GM21381 (cell line): ENCODE results near the gene ASIC1.
A peak's percentile ranks its signal among the peaks of the same experiment; 100 is the strongest.
"Not testable (repeated sequence)": the region's sequence is repeated elsewhere in the genome, so short reads cannot be mapped to it uniquely, and the experiment has no call there.

Experiments
- ATAC-seq: cut with Tn5 transposase; IDR thresholded peaks from one replicate; pipeline ENCODE4 v1.9.1; 2021; ENCODE audit warnings: mild to moderate bottlenecking, moderate library complexity; ENCODE audit not compliant: unreplicated experiment

ASIC1 gene

GRCh38 chr12:50082644-50083043 lies 25.2 kb downstream of the ASIC1 start:
- no peak for ATAC-seq

DNA sequence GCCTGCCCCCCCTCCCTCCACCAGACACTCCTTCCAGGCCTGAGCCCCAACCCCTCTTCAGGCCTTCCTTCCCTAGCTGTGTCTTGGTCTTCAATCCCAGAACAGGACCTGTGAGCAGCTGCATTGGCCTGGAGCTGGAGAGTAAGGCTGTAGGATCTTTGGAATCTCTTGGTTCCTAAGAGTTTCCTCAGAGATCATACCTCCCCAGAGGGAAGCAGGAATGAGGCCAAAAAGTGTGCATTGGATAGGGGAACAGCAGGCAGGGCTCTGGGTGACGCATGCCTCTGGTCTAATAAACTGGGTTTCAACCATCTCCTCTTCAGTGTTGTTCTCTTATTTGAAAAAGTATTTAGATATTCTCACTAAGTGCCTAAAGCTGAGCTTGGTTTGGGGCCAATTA lies 25.9 kb downstream of the ASIC1 start:
- ATAC-seq = no peak

DNA sequence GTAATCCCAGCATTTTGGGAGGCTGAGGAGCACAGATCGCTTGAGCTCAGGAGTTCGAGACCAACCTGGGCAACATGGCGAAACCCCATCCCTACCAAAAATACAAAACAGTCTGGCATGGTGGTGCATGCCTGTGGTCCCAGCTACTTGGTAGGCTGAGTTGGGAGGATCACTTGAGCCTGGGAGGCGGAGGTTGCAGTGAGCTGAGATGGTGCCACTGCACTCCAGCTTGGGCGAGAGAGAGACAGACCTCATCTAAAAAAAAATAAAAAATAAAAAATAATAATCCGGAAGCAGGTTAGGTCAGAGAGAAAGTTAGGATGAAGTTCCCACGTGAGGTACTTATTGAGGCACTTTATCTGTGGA lies 27.0 kb downstream of the ASIC1 start:
- ATAC-seq = not testable (repeated sequence)

DNA sequence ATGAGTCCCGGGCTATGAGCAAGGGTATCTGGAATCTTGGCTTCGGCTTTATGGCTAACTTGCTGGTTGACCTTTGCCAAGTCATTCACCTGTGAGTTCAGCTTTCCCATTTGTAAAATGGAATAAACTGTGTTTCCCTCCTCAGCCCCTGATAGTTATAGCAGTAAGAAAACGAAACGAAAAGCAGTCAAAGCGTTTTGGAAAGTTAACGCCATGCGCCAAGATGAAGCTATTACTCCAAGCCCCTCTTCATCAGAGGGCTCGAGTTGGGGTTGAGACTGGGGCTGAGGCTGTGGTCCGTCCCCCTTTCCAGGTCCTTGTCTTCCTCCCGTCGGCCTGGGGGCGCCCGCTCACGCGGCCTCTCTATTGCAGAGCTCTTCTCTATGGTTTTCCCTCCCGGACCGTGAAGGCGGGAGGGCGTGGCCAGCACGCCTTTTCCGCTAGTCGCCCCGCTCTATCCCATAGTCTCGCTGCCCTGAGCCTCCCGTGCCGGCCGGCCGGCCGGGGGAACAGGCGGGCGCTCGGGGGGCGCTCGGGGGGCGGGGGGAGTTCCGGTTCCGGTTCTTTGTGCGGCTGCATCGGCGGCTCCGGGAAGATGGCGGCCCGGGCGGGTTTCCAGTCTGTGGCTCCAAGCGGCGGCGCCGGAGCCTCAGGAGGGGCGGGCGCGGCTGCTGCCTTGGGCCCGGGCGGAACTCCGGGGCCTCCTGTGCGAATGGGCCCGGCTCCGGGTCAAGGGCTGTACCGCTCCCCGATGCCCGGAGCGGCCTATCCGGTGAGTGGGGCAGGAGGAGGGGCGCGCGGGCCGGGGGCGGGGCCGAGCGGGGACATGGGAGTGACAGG lies 27.6 kb downstream of the ASIC1 start, which contains the start of gene SMARCD1:
Gene SMARCD1, plus strand, starts transcription at position 568 of the 840 bp plus-strand sequence. Its CDS starts 28 bp downstream, at position 596.
- peak; percentile 88 for ATAC-seq

- ATAC-seq = peak; percentile 4
Observed at GRCh38 chr12:50085615-50086072, 28.2 kb downstream of the ASIC1 start.

DNA sequence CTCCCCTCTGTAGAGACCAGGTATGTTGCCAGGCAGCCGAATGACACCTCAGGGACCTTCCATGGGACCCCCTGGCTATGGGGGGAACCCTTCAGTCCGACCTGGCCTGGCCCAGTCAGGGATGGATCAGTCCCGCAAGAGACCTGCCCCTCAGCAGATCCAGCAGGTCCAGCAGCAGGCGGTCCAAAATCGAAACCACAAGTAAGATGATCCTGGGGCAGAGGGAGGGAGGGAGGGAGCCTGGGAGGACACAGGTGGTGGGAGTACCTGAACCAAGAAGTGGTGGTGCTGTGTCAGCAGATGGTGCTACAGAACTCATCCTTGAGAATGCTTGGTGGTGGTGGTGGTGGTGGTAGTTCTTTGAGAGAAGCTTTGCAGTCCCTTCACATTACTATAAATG lies 28.8 kb downstream of the ASIC1 start:
- no peak for ATAC-seq

- no peak for ATAC-seq
Observed at GRCh38 chr12:50087151-50087550, 29.8 kb downstream of the ASIC1 start.

GRCh38 chr12:50087995-50088394 lies 30.6 kb downstream of the ASIC1 start:
- ATAC-seq = no peak

- ATAC-seq = no peak
Observed at GRCh38 chr12:50088577-50089335, 31.4 kb downstream of the ASIC1 start.

- ATAC-seq = no peak
Observed at GRCh38 chr12:50089730-50090129, 32.3 kb downstream of the ASIC1 start.

DNA sequence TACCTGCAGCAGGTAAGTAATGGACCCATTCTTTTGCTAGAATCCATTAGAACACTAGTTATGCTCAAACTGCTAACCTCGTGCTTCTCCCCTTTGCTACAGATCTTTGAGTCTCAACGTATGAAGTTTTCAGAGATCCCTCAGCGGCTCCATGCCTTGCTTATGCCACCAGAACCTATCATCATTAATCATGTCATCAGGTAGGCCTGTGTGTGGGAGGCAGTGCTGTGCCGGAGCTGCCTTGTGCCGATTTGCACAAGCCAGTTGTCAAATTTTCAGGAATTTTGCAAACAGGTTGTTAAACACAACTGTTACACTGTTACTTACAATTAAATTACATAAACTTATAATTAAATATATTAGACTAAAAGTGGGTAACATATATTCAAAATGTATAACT lies 33.0 kb downstream of the ASIC1 start:
- ATAC-seq = no peak

GRCh38 chr12:50097952-50098351 lies 40.6 kb downstream of the ASIC1 start:
- no peak for ATAC-seq

DNA sequence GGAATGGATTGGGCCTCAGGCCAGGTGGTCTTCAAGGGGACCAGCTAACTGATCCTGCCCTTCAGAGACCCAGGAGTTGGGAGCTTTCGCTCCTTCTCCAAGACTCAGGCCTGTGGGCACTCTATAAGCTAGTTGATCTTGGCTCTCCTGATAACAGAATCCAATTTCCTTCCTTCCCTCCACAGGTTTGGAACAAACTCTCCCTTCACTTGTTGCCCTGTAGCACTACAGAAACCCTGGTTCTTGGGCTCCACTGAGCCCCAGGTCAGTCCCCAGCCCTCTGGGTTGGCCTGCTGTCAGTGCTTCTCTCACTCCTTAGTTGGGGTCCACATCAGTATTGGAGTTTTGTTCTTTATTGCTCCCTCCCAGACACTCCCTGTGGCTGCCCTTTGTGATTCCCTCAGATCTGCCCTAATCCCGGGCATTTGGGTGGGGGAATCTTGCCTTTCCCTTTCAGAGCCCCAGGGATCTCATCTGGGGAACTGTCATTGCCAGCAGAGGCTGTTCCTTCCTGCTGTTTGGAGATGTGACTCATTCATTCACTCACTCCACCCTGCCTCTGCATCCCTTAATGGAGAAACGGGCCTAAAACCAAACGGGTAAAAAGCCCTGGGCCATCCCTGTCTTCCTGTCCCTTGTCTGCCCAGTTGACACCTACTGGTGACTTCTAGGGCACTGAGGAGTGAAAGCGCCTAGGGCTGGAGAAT lies 42.1 kb downstream of the ASIC1 start:
- no peak for ATAC-seq

- no peak for ATAC-seq
Observed at GRCh38 chr12:50100561-50100960, 43.2 kb downstream of the ASIC1 start.

DNA sequence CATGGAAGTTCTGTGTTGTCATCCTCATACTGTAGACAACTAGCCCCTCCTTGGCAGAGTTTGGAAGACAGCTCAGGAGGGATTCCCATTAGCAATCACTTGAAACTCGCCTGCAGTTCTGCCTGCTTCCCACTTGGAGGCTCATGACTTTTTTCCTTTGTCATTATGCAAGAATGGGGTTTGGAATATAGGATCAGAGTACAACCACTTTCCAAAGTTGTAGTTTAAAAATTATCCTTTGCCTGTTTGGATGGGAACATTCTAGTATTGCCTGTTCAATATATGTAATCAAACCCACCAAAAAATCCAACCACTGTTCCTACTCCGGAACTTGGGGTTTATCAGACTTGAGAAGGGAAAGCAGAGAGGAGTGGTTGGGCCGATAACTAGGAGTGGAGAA lies 44.3 kb downstream of the ASIC1 start:
- ATAC-seq = no peak

- ATAC-seq = no peak
Observed at GRCh38 chr12:50102131-50102531, 44.7 kb downstream of the ASIC1 start.

DNA sequence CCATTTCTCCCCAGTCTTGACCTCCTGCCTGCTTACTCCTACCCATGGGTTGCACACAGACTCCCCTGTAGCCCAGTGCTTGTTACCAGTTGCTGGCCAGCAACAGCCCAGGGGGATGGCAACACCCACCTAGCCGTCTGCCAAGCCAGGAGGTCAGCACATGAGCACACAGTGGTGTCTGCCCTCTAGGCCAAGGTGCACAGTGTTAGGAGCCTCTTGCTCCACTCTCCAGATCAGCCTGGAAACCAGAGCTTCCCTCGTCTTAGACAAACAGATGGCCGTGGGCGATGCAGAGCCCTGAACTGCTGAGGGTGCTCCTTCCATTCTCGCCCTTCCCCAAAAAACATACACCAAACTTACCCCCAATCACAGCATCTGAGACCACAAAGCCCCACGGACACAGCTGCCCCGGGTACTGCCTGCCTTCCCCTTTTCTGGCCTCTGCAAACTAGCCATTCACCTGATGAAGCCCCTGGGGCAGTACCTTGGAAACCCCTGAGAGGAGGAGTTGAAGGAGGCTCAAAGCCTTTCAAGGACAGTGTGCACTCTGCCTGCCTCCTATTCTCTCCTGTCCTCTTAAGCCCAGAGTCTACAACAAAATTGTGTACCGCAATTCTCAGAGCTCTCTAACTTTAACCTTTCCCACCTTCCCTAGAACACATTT lies 45.4 kb downstream of the ASIC1 start:
- no peak for ATAC-seq

GRCh38 chr12:50103351-50103750 lies 46.0 kb downstream of the ASIC1 start:
- no peak for ATAC-seq

- no peak for ATAC-seq
Observed at GRCh38 chr12:50103767-50104321, 46.4 kb downstream of the ASIC1 start, which contains the start of gene GPD1. Gene GPD1 (plus strand): TSS chr12:50104008. CDS start chr12:50104051, 43 bp downstream.
